GM08714 (cell line): Measurements from ENCODE around the gene NAT16.
"Not testable (repeated sequence)": the region's sequence is repeated elsewhere in the genome, so short reads cannot be mapped to it uniquely, and the experiment has no call there.

Source experiments
- H3K4me3 ChIP-seq: fragments of 200-500 bp; sonication (Bioruptor generic); 2 replicates; pipeline ENCODE4 v1.5.1; 2014; ENCODE audit warnings: mild to moderate bottlenecking, low read length, inconsistent platforms
- ZNF274 ChIP-seq: IDR thresholded peaks from 2 replicates; pipeline ENCODE4 v1.6.1; 2012; ENCODE audit warnings: mild to moderate bottlenecking, low read depth, low read length

Gene NAT16

GRCh38 chr7:101140339-101140699 lies 39.8 kb downstream of the NAT16 start:
- H3K4me3 ChIP-seq: no peak overlapping the region
- TF ChIP-seq ZNF274: no peak

- no peak overlapping the region; the same call in 1 of the 2 replicates for H3K4me3 ChIP-seq
- no peak for TF ChIP-seq ZNF274
These were observed 41.8 kb downstream of the NAT16 start for GRCh38 chr7:101138213-101138870.

- no peak for TF ChIP-seq ZNF274
- H3K4me3 ChIP-seq: no peak overlapping the region
These were observed 42.4 kb downstream of the NAT16 start for GRCh38 chr7:101137651-101138212.

- no peak overlapping the region for H3K4me3 ChIP-seq
- TF ChIP-seq ZNF274: no peak
These were observed 45.6 kb downstream of the NAT16 start for GRCh38 chr7:101134399-101134980.

GRCh38 chr7:101133621-101134398 lies 46.3 kb downstream of the NAT16 start:
- no peak overlapping the region for H3K4me3 ChIP-seq
- TF ChIP-seq ZNF274: no peak

GRCh38 chr7:101132626-101133600 lies 47.2 kb downstream of the NAT16 start:
- not testable (repeated sequence) for H3K4me3 ChIP-seq

GRCh38 chr7:101129603-101130117 lies 50.4 kb downstream of the NAT16 start:
- no peak overlapping the region for H3K4me3 ChIP-seq
- TF ChIP-seq ZNF274: no peak

GRCh38 chr7:101128040-101128834 lies 51.9 kb downstream of the NAT16 start:
- no peak for TF ChIP-seq ZNF274
- no peak overlapping the region for H3K4me3 ChIP-seq

- no peak for TF ChIP-seq ZNF274
- H3K4me3 ChIP-seq: no peak overlapping the region
These were observed 52.5 kb downstream of the NAT16 start for GRCh38 chr7:101127460-101128039.

- H3K4me3 ChIP-seq: no peak within 1 kb of the TSS; the same call in 1 of the 2 replicates
- no peak for TF ChIP-seq ZNF274
These were observed 53.2 kb downstream of the NAT16 start, which contains the start of gene SERPINE1 for GRCh38 chr7:101126651-101127459. Gene SERPINE1 (plus strand): TSS chr7:101127104. CDS start chr7:101128394, 1,290 bp downstream.

- no peak overlapping the region for H3K4me3 ChIP-seq
- TF ChIP-seq ZNF274: no peak
These were observed 54.0 kb downstream of the NAT16 start for GRCh38 chr7:101125989-101126650.
